Activated CD8-positive, alpha-beta memory T cell treated with anti-CD3 and anti-CD28 coated beads, Interleukin-2, amount 50 U/mL, for 1 hour (primary cell): ENCODE measurements around the gene ZNRF3.
"Not testable (repeated sequence)": the region's sequence is repeated elsewhere in the genome, so short reads cannot be mapped to it uniquely, and the experiment has no call there.

Experiments used
- DNase-seq: peaks from one replicate; pipeline ENCODE4 v3.0.0-alpha.2; 2020; ENCODE audit errors: extremely low read depth

The ZNRF3 gene

DNA sequence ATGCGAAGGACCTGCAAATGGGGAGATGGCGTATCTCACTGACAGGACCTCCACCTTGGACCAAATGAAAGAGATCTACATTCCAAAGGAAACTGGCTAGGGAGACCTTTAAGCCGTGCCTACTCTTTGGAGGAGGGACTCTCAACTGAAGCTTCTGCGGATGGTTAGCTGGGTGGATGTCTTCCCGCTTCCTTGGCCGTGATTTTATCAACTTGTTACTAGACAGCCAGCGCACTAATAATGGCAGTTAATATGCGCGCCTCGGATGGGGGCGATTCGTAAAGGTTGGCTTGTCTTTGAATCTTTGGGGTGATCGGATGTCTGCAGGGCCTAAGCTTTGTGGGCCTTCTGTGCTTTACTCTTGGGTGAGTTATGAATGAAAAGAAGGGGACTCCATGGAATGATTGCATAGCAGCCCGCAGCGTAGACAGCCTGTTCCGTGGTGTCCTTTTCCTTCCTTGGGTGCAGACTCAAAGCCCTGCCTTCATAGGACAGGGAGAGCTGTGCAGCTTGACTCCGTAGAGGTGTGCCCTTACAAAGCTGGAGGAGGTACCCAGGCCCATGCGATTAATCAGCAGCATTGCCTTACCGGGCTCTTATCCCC lies 1.5 kb downstream of the ZNRF3 start:
- no peak for DNase-seq

GRCh38 chr22:28885939-28886338 lies 2.6 kb downstream of the ZNRF3 start:
- no peak for DNase-seq

GRCh38 chr22:28886679-28887078 lies 3.3 kb downstream of the ZNRF3 start:
- not testable (repeated sequence) for DNase-seq

GRCh38 chr22:28887725-28888459 lies 4.5 kb downstream of the ZNRF3 start:
- DNase-seq, result no peak

DNA sequence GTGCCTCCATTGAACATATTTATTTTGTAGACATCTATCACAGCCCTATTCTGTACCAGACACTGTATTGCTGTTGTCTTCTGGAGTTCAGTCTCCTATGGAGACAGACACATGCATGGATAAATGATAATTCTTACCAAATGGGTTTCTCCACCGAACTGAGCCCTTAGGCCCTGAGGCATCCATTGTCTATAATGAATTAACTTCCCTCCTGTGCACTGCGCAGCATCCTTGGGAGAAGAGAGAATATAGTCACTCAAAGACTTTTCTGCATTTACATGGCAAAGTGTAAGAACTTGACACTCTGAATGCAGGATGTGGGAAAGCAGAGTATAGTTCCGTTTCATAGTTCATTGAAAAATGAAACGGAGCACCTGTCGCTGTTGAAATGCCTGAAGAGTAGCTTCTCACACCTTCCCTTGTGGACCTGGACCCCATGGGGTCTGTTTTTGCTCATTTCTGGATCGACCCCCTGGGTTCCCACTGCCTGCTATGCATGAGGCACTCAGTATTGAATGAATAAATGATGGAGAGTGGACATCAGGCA lies 6.2 kb downstream of the ZNRF3 start:
- DNase-seq, result no peak

GRCh38 chr22:28891156-28891733 lies 7.9 kb downstream of the ZNRF3 start:
- DNase-seq, result no peak

- no peak for DNase-seq
Observed at GRCh38 chr22:28892175-28892731, 8.9 kb downstream of the ZNRF3 start.

DNA sequence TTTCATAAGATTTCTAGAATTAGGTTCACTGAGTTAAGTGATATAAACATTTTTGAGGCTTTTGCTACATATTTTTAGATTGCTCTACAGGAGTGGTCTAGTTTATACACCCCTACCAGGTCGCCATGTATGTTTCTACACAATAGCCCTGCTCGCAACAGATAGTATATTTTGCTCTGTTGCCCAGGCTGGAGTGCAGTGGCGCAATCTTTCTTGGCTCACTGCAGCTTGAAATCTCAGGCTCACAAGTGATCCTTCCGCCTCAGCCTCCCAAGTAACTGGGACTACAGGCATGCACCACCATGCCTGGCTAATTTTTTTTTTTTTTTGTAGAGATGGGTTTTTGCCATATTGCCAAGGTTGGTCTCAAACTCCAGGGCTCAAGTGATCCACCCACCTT lies 10.4 kb downstream of the ZNRF3 start:
- DNase-seq, result no peak

- no peak for DNase-seq
Observed at GRCh38 chr22:28894334-28894733, 11.0 kb downstream of the ZNRF3 start.

DNA sequence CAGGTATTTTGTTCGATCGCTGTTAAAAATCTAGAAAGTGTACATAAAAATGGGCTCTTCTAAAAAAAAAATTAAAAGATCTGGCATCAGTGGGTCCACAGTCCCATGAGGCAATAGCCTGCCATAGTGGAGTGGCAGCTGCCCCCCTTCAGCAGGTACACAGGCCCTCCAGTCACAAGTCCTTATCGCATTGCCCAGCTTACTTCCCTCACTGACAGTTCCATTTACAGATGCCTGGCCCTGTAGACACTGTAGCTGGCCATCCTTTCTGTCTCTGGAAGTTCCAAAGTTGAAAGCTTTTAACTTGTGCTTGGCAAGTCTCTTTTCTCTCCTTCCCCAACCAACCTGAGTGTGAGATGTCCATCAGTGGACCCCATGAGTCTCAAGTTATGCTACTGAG lies 11.4 kb downstream of the ZNRF3 start:
- no peak for DNase-seq

GRCh38 chr22:28896611-28897010 lies 13.2 kb downstream of the ZNRF3 start:
- no peak for DNase-seq

DNA sequence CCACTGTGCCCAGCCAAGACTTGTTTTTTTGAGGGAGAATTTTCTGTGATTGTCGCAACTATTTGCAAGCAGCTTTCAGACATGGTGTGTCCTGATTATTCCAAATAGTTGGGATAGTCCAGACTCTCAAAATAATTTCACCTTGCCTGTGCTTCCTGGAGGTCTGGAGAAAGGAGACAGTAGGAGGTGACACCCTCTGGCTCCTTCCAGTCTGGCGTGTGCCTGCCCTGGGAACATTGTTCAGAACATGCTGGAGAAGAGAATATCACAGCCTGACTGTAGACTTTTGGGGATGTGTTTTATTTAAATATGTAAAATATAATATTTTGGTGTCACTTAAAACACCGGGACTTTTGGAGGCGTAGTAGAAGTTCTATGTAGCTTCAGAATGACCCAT lies 14.9 kb downstream of the ZNRF3 start:
- no peak for DNase-seq

- no peak for DNase-seq
Observed at GRCh38 chr22:28899199-28899853, 16.0 kb downstream of the ZNRF3 start.

- DNase-seq, result no peak
Observed at GRCh38 chr22:28900379-28900925, 17.1 kb downstream of the ZNRF3 start.

- DNase-seq, result no peak
Observed at GRCh38 chr22:28902490-28902889, 19.1 kb downstream of the ZNRF3 start.

GRCh38 chr22:28903080-28903479 lies 19.7 kb downstream of the ZNRF3 start:
- DNase-seq, result no peak

DNA sequence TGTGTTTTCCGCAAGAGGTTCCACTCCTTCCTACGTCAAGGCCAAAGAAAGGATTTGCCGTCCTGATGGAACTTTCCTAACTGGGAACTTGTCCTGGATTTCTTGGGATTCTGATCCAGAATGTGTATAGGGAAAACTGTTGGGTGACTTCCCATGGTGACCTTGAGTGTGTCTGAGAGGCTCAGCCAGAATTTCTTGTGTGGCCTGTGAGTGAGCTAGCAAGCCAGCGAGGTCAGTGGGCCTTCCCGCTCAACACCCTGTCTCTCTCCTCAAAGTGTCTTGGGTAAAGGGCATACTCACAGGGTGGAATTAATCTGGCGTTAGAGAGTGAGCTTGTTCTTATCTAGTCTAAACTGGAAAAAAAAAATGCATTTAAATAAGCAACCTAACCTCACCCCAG lies 20.4 kb downstream of the ZNRF3 start:
- DNase-seq, result no peak

- no peak for DNase-seq
Observed at GRCh38 chr22:28904211-28904896, 21.0 kb downstream of the ZNRF3 start.

GRCh38 chr22:28905256-28905832 lies 22.0 kb downstream of the ZNRF3 start:
- no peak for DNase-seq

DNA sequence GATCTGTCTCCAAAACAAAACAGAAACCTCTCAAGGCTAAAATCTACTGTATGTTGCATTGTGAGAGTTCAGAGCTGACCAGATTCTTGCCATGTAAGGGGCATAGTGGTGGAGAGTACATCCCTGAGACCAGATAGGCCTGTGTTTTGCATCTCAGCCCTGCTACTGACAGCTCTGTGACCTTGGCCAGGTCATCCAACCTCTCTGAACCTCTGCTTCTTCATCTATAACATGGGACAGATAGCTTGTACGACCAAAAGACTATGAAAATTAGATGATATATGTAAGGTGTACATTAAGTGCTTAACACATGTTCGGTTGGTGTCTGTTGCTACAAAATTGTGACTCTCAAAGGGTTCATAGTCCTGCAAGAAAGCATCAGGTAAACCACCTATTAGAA lies 22.9 kb downstream of the ZNRF3 start:
- no peak for DNase-seq
